SIG-M5 treated with dmso at 0.1 percent for 504 hours (cell line): Measurements from ENCODE around the gene BLOC1S4.
"Not testable (repeated sequence)": the region's sequence is repeated elsewhere in the genome, so short reads cannot be mapped to it uniquely, and the experiment has no call there.

Experiments
- DNase-seq: peaks from one replicate; lab custom pipeline; 2025; ENCODE audit not compliant: unreplicated experiment; lab: John Stamatoyannopoulos, UW

BLOC1S4 gene

GRCh38 chr4:6716958-6717655 lies 1.1 kb downstream of the BLOC1S4 start:
- DNase-seq: no peak

GRCh38 chr4:6718932-6719610 lies 3.1 kb downstream of the BLOC1S4 start:
- no peak for DNase-seq

- DNase-seq: no peak
Measured at GRCh38 chr4:6719611-6720179, 3.7 kb downstream of the BLOC1S4 start.

- peak; percentile 46 for DNase-seq
Measured at GRCh38 chr4:6720202-6720699, 4.3 kb downstream of the BLOC1S4 start.

- DNase-seq: no peak
Measured at GRCh38 chr4:6721121-6721520, 5.1 kb downstream of the BLOC1S4 start.

GRCh38 chr4:6722891-6723290 lies 6.9 kb downstream of the BLOC1S4 start:
- DNase-seq: no peak

GRCh38 chr4:6723851-6724250 lies 7.9 kb downstream of the BLOC1S4 start:
- DNase-seq: no peak

GRCh38 chr4:6724421-6725111 lies 8.6 kb downstream of the BLOC1S4 start:
- DNase-seq: no peak

GRCh38 chr4:6725427-6725961 lies 9.5 kb downstream of the BLOC1S4 start:
- not testable (repeated sequence) for DNase-seq

GRCh38 chr4:6727081-6727942 lies 11.3 kb downstream of the BLOC1S4 start:
- no peak for DNase-seq

GRCh38 chr4:6727943-6728250 lies 11.9 kb downstream of the BLOC1S4 start:
- DNase-seq: no peak

GRCh38 chr4:6728320-6729029 lies 12.5 kb downstream of the BLOC1S4 start:
- DNase-seq: no peak

GRCh38 chr4:6730603-6731317 lies 14.8 kb downstream of the BLOC1S4 start:
- no peak for DNase-seq

- no peak for DNase-seq
Measured at GRCh38 chr4:6731318-6731675, 15.3 kb downstream of the BLOC1S4 start.

GRCh38 chr4:6731780-6732179 lies 15.8 kb downstream of the BLOC1S4 start:
- no peak for DNase-seq

- DNase-seq: no peak
Measured at GRCh38 chr4:6732441-6733357, 16.7 kb downstream of the BLOC1S4 start.

GRCh38 chr4:6733358-6734164 lies 17.6 kb downstream of the BLOC1S4 start:
- no peak for DNase-seq
